Thyroid gland (tissue), 4 donors: ENCODE data around the gene SLC25A52.

Experiments
- POLR2A ChIP-seq, 2 donors: fragments of 450-650 bp; IDR thresholded peaks; one replicate each; pipeline ENCODE4 v1.6.1; 2017; ENCODE audit warnings: antibody characterized with exemption in 2 of 2, mild to moderate bottlenecking in 2 of 2, moderate library complexity in 1 of 2
- TF ChIP-seq, protein P1 (sequence below), 6 experiments: fragments of 200-600 bp in 3 of 6; fragments of 450-650 bp in 3 of 6; sonication (generic) in 3 of 6; IDR thresholded peaks; one replicate each; pipeline ENCODE4 v1.5.1; 2016 to 2019; ENCODE audit warnings: antibody characterized with exemption in 6 of 6, mild to moderate bottlenecking in 2 of 6, inconsistent platforms in 1 of 6, moderate library complexity in 1 of 6

DNA sequence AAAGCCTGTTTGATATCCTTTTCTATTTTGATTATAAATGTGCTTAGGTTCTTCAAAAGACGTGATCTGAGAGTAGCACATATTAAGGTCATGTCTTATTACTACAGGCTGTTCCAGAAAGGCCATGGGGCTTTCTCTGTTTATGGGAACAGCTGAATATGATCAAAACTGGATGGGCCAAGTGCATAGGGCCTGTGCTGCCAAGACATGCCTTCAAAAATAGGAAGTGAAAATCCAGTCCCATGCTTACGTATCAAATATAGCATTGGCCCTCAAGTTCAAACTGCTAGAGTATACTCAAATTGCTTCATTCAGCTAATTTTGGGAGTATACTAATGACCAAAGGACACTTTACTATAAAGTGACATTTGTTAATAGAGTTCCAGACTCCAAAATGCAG is 24.1 kb downstream of the SLC25A52 start:
- TF ChIP-seq, protein P1, sequence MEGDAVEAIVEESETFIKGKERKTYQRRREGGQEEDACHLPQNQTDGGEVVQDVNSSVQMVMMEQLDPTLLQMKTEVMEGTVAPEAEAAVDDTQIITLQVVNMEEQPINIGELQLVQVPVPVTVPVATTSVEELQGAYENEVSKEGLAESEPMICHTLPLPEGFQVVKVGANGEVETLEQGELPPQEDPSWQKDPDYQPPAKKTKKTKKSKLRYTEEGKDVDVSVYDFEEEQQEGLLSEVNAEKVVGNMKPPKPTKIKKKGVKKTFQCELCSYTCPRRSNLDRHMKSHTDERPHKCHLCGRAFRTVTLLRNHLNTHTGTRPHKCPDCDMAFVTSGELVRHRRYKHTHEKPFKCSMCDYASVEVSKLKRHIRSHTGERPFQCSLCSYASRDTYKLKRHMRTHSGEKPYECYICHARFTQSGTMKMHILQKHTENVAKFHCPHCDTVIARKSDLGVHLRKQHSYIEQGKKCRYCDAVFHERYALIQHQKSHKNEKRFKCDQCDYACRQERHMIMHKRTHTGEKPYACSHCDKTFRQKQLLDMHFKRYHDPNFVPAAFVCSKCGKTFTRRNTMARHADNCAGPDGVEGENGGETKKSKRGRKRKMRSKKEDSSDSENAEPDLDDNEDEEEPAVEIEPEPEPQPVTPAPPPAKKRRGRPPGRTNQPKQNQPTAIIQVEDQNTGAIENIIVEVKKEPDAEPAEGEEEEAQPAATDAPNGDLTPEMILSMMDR (IDR thresholded peaks at IDR 0.05) = no peak
- no peak for TF ChIP-seq POLR2A (IDR thresholded peaks at IDR 0.05)
